HG03060 (cell line): ENCODE data around the gene NSDHL.
"Not testable (repeated sequence)": the region's sequence is repeated elsewhere in the genome, so short reads cannot be mapped to it uniquely, and the experiment has no call there.

ENCODE experiments used
- ATAC-seq: cut with Tn5 transposase; IDR thresholded peaks from one replicate; pipeline ENCODE4 v1.9.1; 2021; ENCODE audit warnings: low read depth, moderate number of reproducible peaks; ENCODE audit not compliant: unreplicated experiment

The NSDHL gene

GRCh38 chrX:152830312-152831305, at the start of gene NSDHL, which contains the start of gene CETN2:
NSDHL (plus strand) TSS chrX:152831063; CDS start chrX:152846325, 15,262 bp downstream.
CETN2 (minus strand) TSS chrX:152830757; CDS start chrX:152830710, 47 bp downstream.
- ATAC-seq, result peak; percentile 98

- not testable (repeated sequence) for ATAC-seq
These were observed 43.8 kb upstream of the NSDHL start for GRCh38 chrX:152787062-152787461.

GRCh38 chrX:152798945-152799344, 31.9 kb upstream of the NSDHL start:
- ATAC-seq, result no peak

- no peak for ATAC-seq
These were observed 24.8 kb upstream of the NSDHL start for GRCh38 chrX:152806035-152806434.

- no peak for ATAC-seq
These were observed 20.5 kb upstream of the NSDHL start for GRCh38 chrX:152810403-152810802.

- ATAC-seq, result no peak
These were observed 17.7 kb upstream of the NSDHL start for GRCh38 chrX:152813206-152813605.

- ATAC-seq, result no peak
These were observed 16.8 kb upstream of the NSDHL start for GRCh38 chrX:152814048-152814447.

- ATAC-seq, result no peak
These were observed 13.6 kb upstream of the NSDHL start for GRCh38 chrX:152817078-152817764.

GRCh38 chrX:152818356-152818755, 12.5 kb upstream of the NSDHL start:
- ATAC-seq, result no peak

GRCh38 chrX:152819266-152819665, 11.6 kb upstream of the NSDHL start:
- ATAC-seq, result no peak

GRCh38 chrX:152819732-152820131, 11.1 kb upstream of the NSDHL start:
- ATAC-seq, result no peak

- no peak for ATAC-seq
These were observed 9.6 kb upstream of the NSDHL start for GRCh38 chrX:152821145-152821765.

- ATAC-seq, result no peak
These were observed 8.3 kb upstream of the NSDHL start for GRCh38 chrX:152822383-152823086.

GRCh38 chrX:152823657-152824056, 7.2 kb upstream of the NSDHL start:
- no peak for ATAC-seq

- no peak for ATAC-seq
These were observed 6.0 kb upstream of the NSDHL start for GRCh38 chrX:152824841-152825374.

- ATAC-seq, result no peak
These were observed 528 bp downstream of the NSDHL start for GRCh38 chrX:152831391-152831790.

GRCh38 chrX:152832520-152832919, 1.7 kb downstream of the NSDHL start:
- ATAC-seq, result no peak

GRCh38 chrX:152833378-152833777, 2.5 kb downstream of the NSDHL start:
- no peak for ATAC-seq

- not testable (repeated sequence) for ATAC-seq
These were observed 4.6 kb downstream of the NSDHL start for GRCh38 chrX:152835470-152835869.

- no peak for ATAC-seq
These were observed 12.0 kb downstream of the NSDHL start for GRCh38 chrX:152842772-152843338.
